ENCODE data around the gene TSR3.

DNA sequence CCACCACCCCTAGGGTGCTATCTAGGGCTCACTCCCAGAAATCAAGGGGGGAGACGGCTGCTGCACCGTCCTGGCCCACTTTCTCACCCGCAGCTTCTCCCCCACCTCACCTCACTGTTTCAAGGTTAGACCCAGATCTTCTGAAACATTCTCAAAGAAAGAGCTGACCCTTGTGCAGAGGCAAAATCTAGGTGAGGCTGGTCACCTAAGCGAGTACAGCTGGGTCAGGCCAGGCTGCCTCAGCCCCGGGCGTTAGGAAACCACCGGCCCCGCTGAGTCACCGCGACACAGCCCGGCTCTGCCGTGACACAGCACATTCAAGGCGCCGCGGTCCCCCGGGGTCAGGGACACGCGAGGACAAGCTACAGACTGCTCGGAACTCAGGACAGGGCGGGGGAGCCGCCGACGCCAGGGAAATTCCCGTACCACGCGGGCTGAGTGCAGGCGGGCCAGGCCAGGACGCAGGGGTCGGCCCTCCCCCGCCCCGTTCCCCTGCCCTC lies 27.2 kb upstream of the TSR3 start:
- TF ChIP-seq, protein P1, sequence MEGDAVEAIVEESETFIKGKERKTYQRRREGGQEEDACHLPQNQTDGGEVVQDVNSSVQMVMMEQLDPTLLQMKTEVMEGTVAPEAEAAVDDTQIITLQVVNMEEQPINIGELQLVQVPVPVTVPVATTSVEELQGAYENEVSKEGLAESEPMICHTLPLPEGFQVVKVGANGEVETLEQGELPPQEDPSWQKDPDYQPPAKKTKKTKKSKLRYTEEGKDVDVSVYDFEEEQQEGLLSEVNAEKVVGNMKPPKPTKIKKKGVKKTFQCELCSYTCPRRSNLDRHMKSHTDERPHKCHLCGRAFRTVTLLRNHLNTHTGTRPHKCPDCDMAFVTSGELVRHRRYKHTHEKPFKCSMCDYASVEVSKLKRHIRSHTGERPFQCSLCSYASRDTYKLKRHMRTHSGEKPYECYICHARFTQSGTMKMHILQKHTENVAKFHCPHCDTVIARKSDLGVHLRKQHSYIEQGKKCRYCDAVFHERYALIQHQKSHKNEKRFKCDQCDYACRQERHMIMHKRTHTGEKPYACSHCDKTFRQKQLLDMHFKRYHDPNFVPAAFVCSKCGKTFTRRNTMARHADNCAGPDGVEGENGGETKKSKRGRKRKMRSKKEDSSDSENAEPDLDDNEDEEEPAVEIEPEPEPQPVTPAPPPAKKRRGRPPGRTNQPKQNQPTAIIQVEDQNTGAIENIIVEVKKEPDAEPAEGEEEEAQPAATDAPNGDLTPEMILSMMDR (conservative IDR thresholded peaks at IDR 0.05; ENCODE audit: low read depth, low read length) = no peak
- TF ChIP-seq EZH2phosphoT487 (IDR thresholded peaks at IDR 0.05; ENCODE audit: borderline replicate concordance, low read length) = no peak
- no peak for TF ChIP-seq EZH2 (IDR thresholded peaks at IDR 0.05; ENCODE audit: low read length, unreplicated experiment)
